Mesenchymal stem cell (in vitro differentiated cells and primary cell): ENCODE results near the gene CTDNEP1.

Source experiments
- DNase-seq: peaks from one replicate; pipeline ENCODE4 v3.0.0-alpha.2; 2013
- H2AFZ ChIP-seq: one replicate; pipeline ENCODE4 v1.6.1; 2013; ENCODE audit warnings: low read depth, mild to moderate bottlenecking, control low read depth, inconsistent platforms, low read length, moderate library complexity
- H2AK5ac ChIP-seq: 2 replicates; pipeline ENCODE4 v1.6.1; 2013; ENCODE audit warnings: low read length, moderate library complexity, mild to moderate bottlenecking, inconsistent platforms; ENCODE audit not compliant: severe bottlenecking
- H2BK120ac ChIP-seq: one replicate; pipeline ENCODE4 v1.6.1; 2013; ENCODE audit warnings: low read depth, mild to moderate bottlenecking, inconsistent platforms, low read length, moderate library complexity
- H2BK12ac ChIP-seq, 2 experiments: one replicate each; pipeline ENCODE4 v1.6.1; 2013; ENCODE audit warnings: inconsistent platforms in 2 of 2, low read length in 2 of 2, mild to moderate bottlenecking in 2 of 2, moderate library complexity in 2 of 2, control low read depth in 1 of 2
- H2BK15ac ChIP-seq: one replicate; pipeline ENCODE4 v1.6.1; 2013; ENCODE audit warnings: mild to moderate bottlenecking, low read depth, inconsistent platforms; ENCODE audit not compliant: poor library complexity, severe bottlenecking
- H2BK5ac ChIP-seq: 2 replicates; pipeline ENCODE4 v1.6.1; 2013; ENCODE audit warnings: low read depth, mild to moderate bottlenecking, low read length, control low read depth, inconsistent platforms; ENCODE audit not compliant: poor library complexity, severe bottlenecking
- H3K14ac ChIP-seq, 2 experiments: one replicate each; pipeline ENCODE4 v1.6.1; 2013; ENCODE audit warnings: inconsistent platforms in 2 of 2, low read length in 2 of 2, control low read depth in 1 of 2, mild to moderate bottlenecking in 1 of 2, moderate library complexity in 1 of 2
- H3K18ac ChIP-seq, 2 experiments: one replicate each; pipeline ENCODE4 v1.6.1; 2013; ENCODE audit warnings: inconsistent platforms in 2 of 2, low read length in 2 of 2, control low read depth in 1 of 2, low read depth in 1 of 2, mild to moderate bottlenecking in 1 of 2
- H3K23ac ChIP-seq, 2 experiments: one replicate each; pipeline ENCODE4 v1.6.1; 2013; ENCODE audit warnings: inconsistent platforms in 2 of 2, low read length in 2 of 2, mild to moderate bottlenecking in 2 of 2, moderate library complexity in 2 of 2, control low read depth in 1 of 2
- H3K27ac ChIP-seq: 2 replicates; pipeline ENCODE4 v1.5.1; 2013; ENCODE audit warnings: mild to moderate bottlenecking, moderate library complexity, low read length, control low read depth, inconsistent platforms; ENCODE audit not compliant: poor library complexity, severe bottlenecking
- H3K27me3 ChIP-seq, 2 experiments: 2 replicates each; pipeline versions ENCODE4 v1.6.1 to v1.7.0; 2013; ENCODE audit warnings: low read length in 2 of 2, mild to moderate bottlenecking in 2 of 2, moderate library complexity in 2 of 2, control low read depth in 1 of 2, inconsistent platforms in 1 of 2; ENCODE audit not compliant: control insufficient read depth in 1 of 2, insufficient read depth in 1 of 2
- H3K36me3 ChIP-seq, 2 experiments: 2 replicates each; pipeline versions ENCODE4 v1.6.1 to v1.7.0; 2013; ENCODE audit warnings: low read length in 2 of 2, control low read depth in 1 of 2, inconsistent platforms in 1 of 2, low read depth in 1 of 2, mild to moderate bottlenecking in 1 of 2; ENCODE audit not compliant: insufficient read depth in 2 of 2, control insufficient read depth in 1 of 2
- H3K4ac ChIP-seq, 2 experiments: one replicate each; pipeline ENCODE4 v1.6.1; 2013; ENCODE audit warnings: inconsistent platforms in 2 of 2, low read length in 2 of 2, mild to moderate bottlenecking in 2 of 2, moderate library complexity in 2 of 2, control low read depth in 1 of 2, low read depth in 1 of 2
- H3K4me1 ChIP-seq: 2 replicates; pipeline ENCODE4 v1.6.1; 2013; ENCODE audit warnings: low read depth, low read length, control low read depth; ENCODE audit not compliant: control insufficient read depth, insufficient read depth
- H3K4me2 ChIP-seq: 2 replicates; pipeline ENCODE4 v1.6.1; 2013; ENCODE audit warnings: low read length, mild to moderate bottlenecking, inconsistent platforms; ENCODE audit not compliant: poor library complexity, severe bottlenecking
- H3K4me3 ChIP-seq, 2 experiments: 2 replicates each; pipeline versions ENCODE4 v1.5.1 to v1.7.0; 2013; ENCODE audit warnings: low read length in 2 of 2, mild to moderate bottlenecking in 2 of 2, control low read depth in 1 of 2, low read depth in 1 of 2; ENCODE audit not compliant: insufficient read depth in 1 of 2
- H3K79me1 ChIP-seq: replicated peaks from 2 replicates; pipeline ENCODE4 v1.6.1; 2013; ENCODE audit warnings: mild to moderate bottlenecking, control low read depth, low read length, inconsistent platforms; ENCODE audit not compliant: poor library complexity, severe bottlenecking
- H3K9ac ChIP-seq: 2 replicates; pipeline ENCODE4 v1.7.0; 2013; ENCODE audit warnings: mild to moderate bottlenecking, low read length, moderate library complexity
- H3K9me3 ChIP-seq: 2 replicates; pipeline ENCODE4 v1.7.0; 2013; ENCODE audit warnings: mild to moderate bottlenecking, low read length; ENCODE audit not compliant: control insufficient read depth
- H4K8ac ChIP-seq: one replicate; pipeline ENCODE4 v1.6.1; 2013; ENCODE audit warnings: inconsistent platforms, mild to moderate bottlenecking, low read length, moderate library complexity
- H4K91ac ChIP-seq: one replicate; pipeline ENCODE4 v1.6.1; 2013; ENCODE audit warnings: mild to moderate bottlenecking, low read length, inconsistent platforms
- WGBS: methylation state at CpG from one replicate; pipeline ENCODE4 v1.1.7; 2013; ENCODE audit warnings: mixed read lengths; 5-methylcytosine and 5-hydroxymethylcytosine counted together

The CTDNEP1 gene

DNA sequence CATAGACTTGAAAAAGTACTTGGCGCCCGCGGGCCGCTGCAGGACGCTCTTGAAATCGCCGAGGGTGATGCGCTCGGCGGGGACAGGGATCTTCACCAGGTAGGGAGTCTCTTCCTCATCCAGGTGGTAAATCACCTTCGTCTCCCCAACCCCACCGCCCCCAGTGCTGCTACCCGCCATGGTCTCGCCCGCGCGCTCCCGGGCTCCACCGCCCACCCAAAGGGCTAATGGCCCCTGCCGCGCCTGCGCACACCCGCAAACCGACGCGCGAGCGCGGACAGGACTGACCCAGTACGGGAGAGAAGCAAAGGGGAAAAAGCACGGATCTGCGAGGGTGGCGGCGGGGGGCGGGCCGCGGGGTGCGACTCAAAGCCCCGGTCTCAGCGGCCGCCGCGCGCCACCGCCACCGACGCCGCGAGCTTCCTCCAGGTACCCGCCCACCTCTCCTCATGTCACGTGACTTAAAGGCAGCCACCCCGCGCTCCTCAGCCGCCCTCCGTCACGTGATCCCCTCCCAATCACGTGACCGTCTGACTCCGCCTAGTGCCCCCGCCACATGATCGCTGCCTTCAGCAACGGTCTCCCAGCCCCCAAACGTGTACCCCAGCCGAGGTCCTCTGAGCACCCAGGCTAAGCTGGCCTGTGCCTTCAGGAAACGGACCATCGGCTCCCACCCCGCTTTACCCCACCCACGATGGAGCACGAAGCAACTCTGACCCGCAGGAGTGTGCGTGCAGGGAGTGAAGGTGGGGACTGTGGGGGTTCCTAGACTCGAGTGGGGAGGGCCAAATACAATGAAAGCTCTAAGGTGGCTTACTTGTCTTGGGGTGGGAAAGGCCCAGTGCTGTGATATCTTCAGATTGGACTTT, 17.2 kb downstream of the CTDNEP1 start, which contains the start of gene DVL2:
TSS of gene DVL2 (minus strand) at position 435 of the 869 bp plus-strand sequence. CDS start at position 180, 255 bp downstream.
- H2BK120ac ChIP-seq: peak within 1 kb of the TSS; percentile 84
- peak within 1 kb of the TSS in 1 of 2 experiments; percentile 89 for H3K14ac ChIP-seq
- peak within 1 kb of the TSS; percentile 94 for H4K8ac ChIP-seq
- peak within 1 kb of the TSS in 1 of 2 experiments; percentile 12 for H2BK12ac ChIP-seq
- DNase-seq: peak; percentile 95
- H3K4me3 ChIP-seq: peak within 1 kb of the TSS; percentile 68 to 99
- peak within 1 kb of the TSS; percentile 90 for H3K27ac ChIP-seq
- peaks cover 11% of the 10 kb centered on the region for H3K79me1 ChIP-seq
- under 1% methylated on average over 49 of the region's 72 CpGs for WGBS
- H2AFZ ChIP-seq: no peak within 1 kb of the TSS
- H4K91ac ChIP-seq: peak within 1 kb of the TSS; percentile 85
- H2BK5ac ChIP-seq: peak within 1 kb of the TSS; percentile 53
- H3K36me3 ChIP-seq: peaks cover 39 to 42% of the 10 kb centered on the region in 2 experiments
- H2AK5ac ChIP-seq: peak within 1 kb of the TSS; percentile 48
- H3K9ac ChIP-seq: peak within 1 kb of the TSS; percentile 100
- peak within 1 kb of the TSS; percentile 83 for H3K4me2 ChIP-seq
- H3K23ac ChIP-seq: peak within 1 kb of the TSS in 1 of 2 experiments; percentile 34
- H3K18ac ChIP-seq: peak within 1 kb of the TSS; percentile 91 to 93
- H3K9me3 ChIP-seq: no peaks in the 10 kb centered on the region
- H3K4ac ChIP-seq: peak within 1 kb of the TSS; percentile 35 to 91
- no peaks in the 10 kb centered on the region for H3K27me3 ChIP-seq
- H3K4me1 ChIP-seq: peaks cover 28% of the 10 kb centered on the region
- H2BK15ac ChIP-seq: peak within 1 kb of the TSS; percentile 85

DNA sequence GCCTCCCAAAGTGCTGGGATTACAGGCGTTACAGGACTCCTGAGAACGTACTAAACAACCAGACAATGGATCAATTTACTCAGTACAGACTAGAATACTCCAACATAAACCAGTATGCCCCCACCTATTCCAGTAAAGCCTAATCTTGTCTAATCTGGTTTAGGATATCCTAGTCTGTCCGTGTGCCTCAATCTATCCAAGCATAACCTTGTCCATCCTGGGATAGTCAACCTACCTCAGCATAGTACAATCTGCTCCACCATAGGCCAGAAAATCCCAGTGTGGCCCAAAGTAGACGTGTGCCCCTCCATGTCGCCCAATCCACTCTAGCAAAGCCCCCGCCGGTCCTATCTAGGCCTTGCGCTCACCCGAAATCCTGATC, 17.8 kb downstream of the CTDNEP1 start:
- no peak overlapping the region for H2BK120ac ChIP-seq

DNA sequence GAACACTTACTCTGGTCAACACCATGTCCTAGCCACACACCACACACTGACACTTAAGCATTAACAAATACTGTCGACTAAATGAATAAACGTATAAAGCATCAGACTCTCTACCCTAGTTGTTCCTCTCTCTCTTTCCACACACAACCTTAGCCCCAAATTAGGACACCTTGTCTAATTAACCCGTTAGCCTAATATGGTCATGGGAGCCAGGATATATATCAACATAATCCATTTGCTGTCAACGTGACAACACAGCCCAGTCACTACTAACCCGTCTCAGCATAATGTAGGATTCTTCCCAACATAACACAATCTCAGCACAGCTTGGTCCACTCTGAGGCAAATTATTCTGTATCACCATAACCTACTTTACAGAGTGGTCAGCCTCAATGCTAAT, 19.4 kb downstream of the CTDNEP1 start:
- no peak for DNase-seq
- Histone ChIP-seq H2AK5ac (no peak overlapping the region), H3K27ac (no peak overlapping the region), H3K9me3 (no peaks in the 10 kb centered on the region), H3K23ac (no peak overlapping the region), H2AFZ (no peak overlapping the region), H3K4me3 (peak overlapping the region in 1 of 2 experiments; percentile 99), H3K27me3 (no peaks in the 10 kb centered on the region), H2BK12ac (no peak overlapping the region), H3K36me3 (peaks cover 59 to 62% of the 10 kb centered on the region in 2 experiments), H3K4me2 (no peak overlapping the region), H3K4ac (no peak overlapping the region), H2BK15ac (no peak overlapping the region), H4K8ac (no peak overlapping the region), H3K18ac (no peak overlapping the region), H2BK120ac (no peak overlapping the region), H2BK5ac (no peak overlapping the region), H3K79me1 (peaks cover 22% of the 10 kb centered on the region), H4K91ac (no peak overlapping the region), H3K9ac (peak overlapping the region; percentile 10), H3K4me1 (peaks cover 33% of the 10 kb centered on the region), H3K14ac (no peak overlapping the region)
- 74% methylated on average over 5 of the region's 5 CpGs for WGBS

More for the DNA sequence above, 17.8 kb downstream of the CTDNEP1 start:
- Histone ChIP-seq H2AK5ac (peak overlapping the region; percentile 48), H3K4ac (peak overlapping the region in 1 of 2 experiments; percentile 69), H3K79me1 (peaks cover 15% of the 10 kb centered on the region), H3K27me3 (no peaks in the 10 kb centered on the region), H3K4me1 (peaks cover 28% of the 10 kb centered on the region), H3K27ac (peak overlapping the region; percentile 88), H2BK12ac (no peak overlapping the region), H3K9ac (peak overlapping the region; percentile 100), H2AFZ (no peak overlapping the region), H2BK5ac (peak overlapping the region; percentile 46), H3K18ac (peak overlapping the region; percentile 80 to 88), H3K9me3 (no peaks in the 10 kb centered on the region), H3K4me3 (peak overlapping the region; percentile 68 to 99), H2BK15ac (no peak overlapping the region), H3K23ac (no peak overlapping the region), H3K4me2 (peak overlapping the region; percentile 77), H4K8ac (no peak overlapping the region), H3K14ac (peak overlapping the region in 1 of 2 experiments; percentile 13), H4K91ac (peak overlapping the region; percentile 60), H3K36me3 (peaks cover 45 to 48% of the 10 kb centered on the region in 2 experiments)
- no peak for DNase-seq
- WGBS: 2% methylated on average over 9 of the region's 9 CpGs

- Histone ChIP-seq H3K4me3 (no peak overlapping the region), H3K23ac (no peak overlapping the region), H2BK120ac (no peak overlapping the region), H2BK15ac (no peak overlapping the region), H2BK5ac (no peak overlapping the region), H2AFZ (no peak overlapping the region), H2AK5ac (no peak overlapping the region), H3K4ac (no peak overlapping the region), H2BK12ac (no peak overlapping the region), H3K27ac (no peak overlapping the region), H3K36me3 (peaks cover 57 to 62% of the 10 kb centered on the region in 2 experiments), H3K27me3 (no peaks in the 10 kb centered on the region), H3K4me1 (peaks cover 27% of the 10 kb centered on the region), H4K91ac (no peak overlapping the region), H3K14ac (no peak overlapping the region), H3K4me2 (no peak overlapping the region), H3K18ac (no peak overlapping the region), H3K9ac (no peak overlapping the region), H4K8ac (no peak overlapping the region), H3K79me1 (peaks cover 29% of the 10 kb centered on the region), H3K9me3 (no peaks in the 10 kb centered on the region)
- WGBS: 97% methylated on average over 19 of the region's 19 CpGs
- DNase-seq: no peak
These were observed 22.0 kb downstream of the CTDNEP1 start for GRCh38 chr17:7229504-7229903.
